Measurements from ENCODE around the gene GORAB. TPM values are rescaled to one million over a fixed set of nuclear protein-coding genes. Genes with fewer than 3 reads are reported as not detected.

GORAB gene
- total RNA-seq, 1 experiment from 2014 or later: 7.1 TPM

DNA sequence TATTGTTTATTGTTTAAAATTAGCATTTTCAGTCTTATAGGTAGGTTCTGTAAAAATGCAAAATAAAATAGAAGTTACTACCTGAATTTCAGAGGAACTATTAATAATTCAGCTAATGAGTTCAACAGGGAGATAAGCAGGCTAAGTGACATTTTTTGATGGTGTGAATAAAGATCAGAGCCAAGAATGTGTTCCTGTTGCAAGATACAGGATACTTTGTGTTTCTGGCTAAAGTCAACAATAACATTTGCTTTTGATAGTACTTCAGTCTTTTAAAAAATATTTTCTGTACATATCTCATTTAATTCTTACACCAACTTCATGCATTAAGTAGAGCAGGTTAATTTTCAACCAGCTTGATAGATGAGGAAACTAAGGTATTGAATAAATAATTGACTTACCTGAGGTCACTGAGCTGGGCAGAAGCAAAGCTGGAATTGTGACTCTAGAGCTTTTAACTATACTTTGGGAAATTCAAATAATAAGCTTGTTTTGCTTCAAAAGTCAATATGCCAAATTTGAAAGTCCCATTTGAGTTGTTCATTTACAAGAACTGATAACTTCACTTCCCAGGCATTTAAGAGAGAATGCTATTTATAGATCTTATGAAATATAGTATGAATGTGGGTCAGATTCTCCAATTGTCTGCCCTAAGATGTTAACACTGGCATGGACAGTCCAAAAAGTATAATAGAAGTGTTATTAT, 6.0 kb downstream of the GORAB start:
- DNase-seq (ENCODE audit: low spot score): no peak

GRCh38 chr1:170538687-170539086, 6.7 kb downstream of the GORAB start:
- DNase-seq (ENCODE audit: low spot score): no peak

DNA sequence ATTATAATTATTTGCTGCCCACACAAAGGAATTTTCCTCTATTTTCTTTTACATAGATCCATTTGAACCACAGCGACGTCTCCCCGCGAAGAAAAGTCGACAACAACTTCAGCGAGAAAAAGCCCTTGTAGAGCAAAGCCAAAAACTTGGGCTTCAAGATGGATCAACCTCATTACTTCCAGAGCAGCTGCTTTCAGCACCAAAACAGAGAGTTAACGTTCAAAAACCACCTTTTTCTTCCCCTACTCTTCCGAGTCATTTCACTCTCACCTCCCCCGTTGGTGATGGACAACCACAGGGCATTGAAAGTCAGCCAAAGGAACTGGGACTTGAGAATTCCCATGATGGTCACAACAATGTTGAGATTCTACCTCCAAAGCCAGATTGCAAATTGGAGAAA, 7.2 kb downstream of the GORAB start:
- DNase-seq (ENCODE audit: low spot score): no peak

DNA sequence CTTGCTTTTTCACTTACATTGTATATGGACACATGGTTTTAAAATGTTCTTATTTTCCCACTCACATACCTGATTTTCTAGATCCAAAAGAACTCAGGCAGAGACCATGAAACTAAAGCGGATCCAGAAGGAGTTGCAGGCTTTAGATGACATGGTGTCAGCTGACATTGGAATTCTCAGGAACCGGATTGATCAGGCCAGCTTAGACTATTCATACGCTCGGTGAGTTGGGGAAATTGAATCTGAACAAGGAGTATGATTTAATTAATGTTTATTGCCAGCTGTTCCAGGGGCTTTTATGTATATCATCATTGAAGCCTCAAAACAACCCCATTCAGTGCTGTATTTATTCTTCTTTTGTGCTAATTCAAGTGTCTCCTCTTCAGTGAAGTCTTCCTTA, 12.7 kb downstream of the GORAB start:
- DNase-seq (ENCODE audit: low spot score): no peak

DNA sequence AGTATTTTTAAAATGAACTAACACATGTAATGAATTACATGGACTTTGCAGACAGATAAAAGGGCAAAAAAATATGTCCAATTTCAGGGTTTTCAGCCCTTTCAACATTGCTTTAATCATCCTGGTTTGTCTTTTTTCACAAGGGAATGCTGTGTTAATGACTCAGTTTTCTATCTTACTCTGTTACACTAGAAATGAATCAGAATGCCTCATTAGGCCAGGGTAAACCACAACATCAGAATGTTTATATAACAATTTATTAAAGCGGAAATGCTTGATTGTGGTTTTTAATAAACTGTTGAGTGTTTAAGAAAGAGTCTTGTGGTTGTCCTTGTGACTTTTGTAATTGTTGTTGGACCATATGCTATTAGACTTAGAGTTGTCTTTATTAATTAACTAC, 13.5 kb downstream of the GORAB start:
- peak; percentile 9 for DNase-seq (ENCODE audit: low spot score)

DNA sequence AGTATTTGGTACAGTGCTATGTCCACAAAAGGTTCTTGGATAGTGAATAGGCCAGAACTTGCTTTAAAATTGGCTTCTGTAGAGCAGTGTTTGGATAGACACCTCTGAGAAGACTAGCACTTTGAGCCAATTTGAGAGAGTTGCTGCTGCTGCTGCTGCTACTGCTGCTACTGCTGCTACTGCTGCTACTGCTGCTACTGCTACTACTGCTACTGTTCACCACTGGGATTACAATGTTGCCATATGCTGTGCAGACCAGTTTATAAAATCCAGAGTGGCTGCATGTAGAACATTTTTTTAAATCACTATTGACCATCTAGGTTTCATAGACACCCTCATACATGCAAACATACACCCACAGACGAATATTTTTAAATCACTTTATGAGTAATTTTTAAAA, 15.3 kb downstream of the GORAB start:
- no peak for DNase-seq (ENCODE audit: low spot score)

GRCh38 chr1:170548497-170548896, 16.5 kb downstream of the GORAB start:
- DNase-seq (ENCODE audit: low spot score): no peak

DNA sequence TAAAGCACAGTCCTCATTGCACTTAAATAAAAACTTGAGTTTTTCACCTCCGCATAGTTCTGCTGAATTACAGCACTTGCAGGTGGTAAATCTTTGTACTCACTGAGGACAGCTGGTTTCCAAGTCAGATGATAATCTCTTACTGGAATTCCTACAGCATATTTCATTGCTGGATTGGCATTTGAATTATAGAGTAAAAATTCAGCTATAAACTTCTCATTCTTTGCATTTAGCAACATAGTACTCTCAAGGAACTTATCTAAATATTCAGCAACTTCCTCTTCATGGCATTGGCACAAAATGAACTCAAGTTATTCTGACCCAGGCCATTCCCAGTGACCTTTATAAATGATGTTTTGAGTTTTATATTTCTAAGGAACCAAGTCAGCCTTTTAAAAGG, 23.4 kb downstream of the GORAB start:
- no peak for DNase-seq (ENCODE audit: low spot score)

DNA sequence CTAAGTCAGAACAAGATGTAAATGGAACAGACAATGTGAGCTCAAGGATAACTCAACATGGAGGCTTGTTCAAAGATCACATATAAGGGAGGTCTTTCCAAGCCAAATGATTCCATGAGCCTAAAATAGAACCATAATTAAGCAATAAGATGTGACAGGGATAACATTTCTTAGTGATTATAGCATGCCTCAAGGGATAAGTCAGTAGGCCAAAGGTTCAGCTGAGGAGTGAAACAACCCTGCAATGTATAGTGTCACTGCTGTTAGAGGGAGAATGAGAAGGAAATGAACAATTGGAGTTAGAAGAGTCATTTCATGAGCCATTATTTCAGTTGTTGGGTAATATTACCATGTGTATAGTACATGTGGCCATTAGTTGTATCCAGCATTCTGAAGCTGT, 25.0 kb downstream of the GORAB start:
- no peak for DNase-seq (ENCODE audit: low spot score)

DNA sequence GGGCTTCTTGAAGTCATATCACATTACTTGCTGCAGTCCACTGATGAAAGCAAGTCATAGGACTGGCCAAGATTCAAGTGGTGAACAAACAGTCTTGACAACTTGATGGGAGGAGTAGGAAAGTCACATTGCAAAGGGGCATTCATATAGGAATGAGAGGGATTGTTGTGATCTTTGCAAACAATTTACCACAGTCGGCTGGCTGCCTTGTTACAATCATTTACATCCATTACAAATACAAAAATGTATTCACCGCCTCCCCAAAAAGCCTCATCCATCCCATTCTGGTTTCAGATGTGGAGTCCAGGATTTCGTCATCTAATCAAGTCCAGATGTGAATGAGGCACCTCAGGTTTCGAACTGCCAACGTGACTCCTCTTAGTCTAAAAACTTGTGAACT, 26.8 kb downstream of the GORAB start:
- no peak for DNase-seq (ENCODE audit: low spot score)

GRCh38 chr1:170559166-170559565, 27.2 kb downstream of the GORAB start:
- no peak for DNase-seq (ENCODE audit: low spot score)

DNA sequence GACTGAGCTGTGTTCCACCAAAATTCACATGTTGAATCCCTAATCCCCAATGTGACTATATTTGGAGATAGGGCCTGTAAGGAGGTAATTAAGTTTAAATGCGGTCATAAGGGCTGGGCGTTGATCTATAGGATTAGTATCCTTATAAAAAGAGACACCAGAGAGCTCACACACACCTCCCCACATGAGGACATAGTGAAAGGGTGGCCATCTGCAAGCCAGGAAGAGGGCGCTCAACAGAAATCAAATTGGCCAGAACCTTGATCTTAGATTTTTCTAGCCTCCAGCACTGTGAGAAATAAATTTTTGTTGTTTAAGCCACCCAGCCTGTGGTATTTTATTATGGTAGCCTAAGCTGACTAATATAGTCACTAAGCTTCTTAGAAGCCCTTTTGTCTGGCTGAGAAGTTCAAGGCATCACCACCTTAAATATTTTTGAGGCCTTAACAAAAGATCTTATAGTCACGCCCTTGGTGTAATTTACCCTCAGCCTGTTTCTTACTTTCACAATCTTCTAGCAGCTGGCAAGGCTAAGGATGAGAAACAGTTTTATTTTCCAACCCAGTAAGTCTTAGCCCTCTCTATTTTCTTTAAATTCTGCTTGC, 28.8 kb downstream of the GORAB start:
- DNase-seq (ENCODE audit: low spot score): no peak

DNA sequence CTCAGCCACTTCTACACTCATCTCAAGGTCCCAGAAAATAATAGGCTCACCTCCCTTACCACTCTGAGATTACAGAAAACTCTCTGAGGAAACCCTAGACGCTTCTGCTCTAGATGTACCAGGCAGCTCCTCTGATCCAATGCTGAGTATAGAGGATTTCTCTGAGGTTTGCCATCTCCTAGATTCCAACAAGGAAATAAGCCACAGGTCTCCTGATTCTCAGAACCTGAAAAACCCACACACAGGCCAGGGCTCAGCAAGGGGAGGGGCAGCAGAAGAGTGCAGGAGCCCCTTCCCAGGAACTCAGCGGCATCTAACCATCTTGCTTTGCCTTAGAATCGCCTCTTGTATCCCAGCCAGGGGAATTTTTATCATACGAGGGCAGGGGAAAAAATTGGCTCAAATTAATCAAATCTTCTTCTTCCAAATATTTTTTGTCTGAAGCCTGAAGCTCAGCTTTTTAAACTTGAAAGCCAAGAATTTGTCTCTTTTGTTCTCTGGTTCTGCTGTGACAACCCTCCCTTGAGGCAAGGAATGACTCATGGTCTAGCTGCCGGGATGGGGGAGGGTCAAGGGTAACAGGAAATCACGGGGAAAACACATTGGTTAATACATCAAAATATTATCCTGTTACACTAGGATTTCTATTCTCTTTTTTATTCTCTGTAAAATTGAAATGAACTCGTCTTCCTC, 30.8 kb downstream of the GORAB start:
- DNase-seq (ENCODE audit: low spot score): peak; percentile 79

DNA sequence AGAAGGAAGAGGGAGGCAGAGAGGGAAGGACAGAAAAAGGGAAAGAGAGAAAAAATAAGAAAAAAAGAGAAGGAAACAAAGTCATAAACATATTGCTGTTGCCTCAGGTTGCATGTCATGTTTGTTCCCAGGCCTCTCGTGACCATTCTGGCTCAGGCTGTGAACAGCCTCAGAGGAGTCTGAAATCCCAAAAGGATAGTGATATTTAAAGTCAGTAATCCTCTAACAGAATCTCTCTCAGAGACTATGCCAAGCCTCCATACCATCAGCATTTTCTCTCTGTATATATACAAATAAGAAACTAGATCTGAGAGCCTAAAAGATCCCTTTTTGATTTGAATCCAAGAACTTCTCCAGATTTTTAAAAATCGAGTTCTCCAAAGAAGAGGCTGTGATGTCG, 35.2 kb downstream of the GORAB start:
- no peak for DNase-seq (ENCODE audit: low spot score)

DNA sequence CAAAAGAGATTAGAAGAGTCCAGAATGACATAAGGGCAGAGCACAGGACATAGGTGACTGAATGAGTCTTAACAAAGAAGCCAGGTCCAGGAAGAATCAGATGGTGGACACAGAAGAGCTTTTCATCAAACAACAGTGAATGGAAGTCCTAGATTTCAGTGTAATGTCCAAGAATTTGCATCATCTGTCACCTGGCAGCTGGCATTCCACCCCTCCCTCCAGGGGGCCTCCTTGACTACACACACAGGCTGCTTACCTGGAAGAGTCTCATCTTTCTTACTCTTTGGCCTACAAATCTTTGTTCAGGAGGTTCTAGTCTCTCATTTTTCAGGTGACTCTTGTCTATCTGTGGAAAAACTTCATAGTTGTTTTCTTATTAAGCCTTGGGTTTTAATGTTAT, 36.2 kb downstream of the GORAB start:
- DNase-seq (ENCODE audit: low spot score): no peak

- DNase-seq (ENCODE audit: low spot score): no peak
Observed at GRCh38 chr1:170576980-170577379, 45.0 kb downstream of the GORAB start.

DNA sequence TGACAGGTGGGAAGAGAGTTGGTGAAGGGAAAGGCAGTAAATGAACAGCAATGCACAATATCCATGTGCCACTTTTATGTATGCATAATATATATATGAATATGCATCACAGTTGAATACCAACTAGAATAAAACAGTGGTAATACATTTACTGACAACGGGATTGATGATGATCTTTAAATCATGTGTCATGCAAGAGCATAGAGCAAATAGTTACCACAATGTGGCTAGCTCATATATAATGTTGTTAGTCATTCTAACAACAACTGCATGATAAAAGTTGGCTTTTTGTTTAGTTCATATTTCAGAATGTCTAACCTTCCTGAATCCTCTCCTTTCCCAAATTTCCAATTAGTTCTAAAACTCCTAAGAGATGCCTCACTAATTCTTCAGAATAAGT, 46.4 kb downstream of the GORAB start:
- DNase-seq (ENCODE audit: low spot score): no peak

GRCh38 chr1:170580636-170581440, 48.9 kb downstream of the GORAB start:
- DNase-seq (ENCODE audit: low spot score): no peak

GRCh38 chr1:170583186-170583585, 51.2 kb downstream of the GORAB start:
- DNase-seq (ENCODE audit: low spot score): no peak

DNA sequence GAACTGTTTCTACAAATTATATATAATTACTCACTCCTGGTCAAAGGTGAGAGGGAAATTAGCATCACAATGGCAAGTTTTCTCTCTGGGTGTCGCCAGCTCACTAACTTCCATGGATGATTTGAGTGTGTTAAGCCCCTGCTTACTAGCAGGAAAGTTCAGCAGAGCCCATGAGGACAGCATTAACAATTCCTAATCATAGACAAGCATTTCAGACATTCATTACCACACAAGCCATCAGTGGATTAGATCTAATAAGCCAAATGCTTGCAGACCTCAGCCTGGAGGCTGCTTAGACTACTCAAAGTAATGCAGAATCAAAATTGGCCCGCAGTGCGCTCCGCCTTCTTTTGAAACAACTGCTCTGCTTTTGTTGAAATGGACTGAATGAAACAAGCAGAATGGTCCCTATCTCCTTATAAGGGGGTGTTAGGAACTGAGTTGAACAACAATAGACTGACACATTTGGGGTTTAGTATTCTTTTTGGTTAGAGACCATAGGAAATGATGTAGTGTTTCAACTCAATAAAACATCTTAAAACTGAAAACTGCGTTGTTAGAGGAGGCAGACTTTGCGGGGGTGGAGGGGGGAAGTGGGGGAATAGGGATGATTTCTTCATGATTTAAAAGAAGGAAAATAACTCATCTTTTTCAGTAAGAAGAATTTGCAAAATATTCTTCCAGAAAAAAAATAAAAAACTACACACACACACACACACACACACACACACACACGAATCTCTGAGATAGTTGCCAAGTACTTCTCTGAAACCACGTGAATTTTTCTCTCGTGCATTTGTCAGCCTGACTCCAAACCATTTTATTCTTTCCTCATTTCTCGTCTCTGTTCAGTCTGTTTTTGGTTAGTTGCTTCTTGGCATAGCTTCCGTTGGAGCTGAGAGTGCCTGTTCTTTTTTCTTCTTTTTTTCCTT, 54.6 kb downstream of the GORAB start:
- DNase-seq (ENCODE audit: low spot score): no peak

DNA sequence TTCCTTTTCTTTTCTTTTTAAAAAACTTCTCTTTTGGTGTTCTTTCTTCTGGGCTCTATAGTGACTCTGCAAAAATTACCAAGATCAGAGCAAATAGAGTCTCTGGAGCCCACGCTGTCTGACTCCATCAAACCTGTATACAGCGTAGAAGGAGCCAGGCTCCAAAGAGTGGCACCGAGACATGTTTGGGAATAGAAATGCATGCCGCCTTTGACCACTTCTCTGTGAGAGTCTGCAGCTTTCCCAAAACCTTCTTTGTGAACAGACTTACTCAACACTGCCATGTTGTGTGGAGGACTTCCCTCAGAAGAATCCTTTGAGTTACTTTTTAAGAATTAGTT, 55.3 kb downstream of the GORAB start:
- DNase-seq (ENCODE audit: low spot score): no peak

Measured in H4 (cell line).